Natural killer cell (primary cell): ENCODE results near the gene MRC1. TPM values are rescaled to one million over a fixed set of nuclear protein-coding genes. Genes with fewer than 3 reads are reported as not detected.

Experiments
- ATAC-seq, 3 donors: fragments of 150-1000 bp in 2 of 3; fragments of 200-7000 bp in 1 of 3; cut with Tn5 transposase; 1 replicate in 1 of 3; 2 replicates in 2 of 3; pipeline ENCODE4 v1.10.0; 2021; ENCODE audit warnings: mild to moderate bottlenecking in 2 of 3, moderate library complexity in 2 of 3
- DNase-seq, 2 donors: peaks; one replicate each; pipeline versions ENCODE4 v3.0.0 to v3.0.0-alpha.2; 2013 to 2021; ENCODE audit warnings: mixed read lengths in 1 of 2
- H3K27ac ChIP-seq: one replicate; pipeline ENCODE4 v1.5.1; 2013; ENCODE audit warnings: mild to moderate bottlenecking, low read length
- H3K27me3 ChIP-seq: one replicate; pipeline ENCODE4 v1.6.1; 2013; ENCODE audit warnings: low read length; ENCODE audit not compliant: control insufficient read depth, insufficient read depth
- H3K36me3 ChIP-seq: one replicate; pipeline ENCODE4 v1.6.1; 2013; ENCODE audit warnings: low read length; ENCODE audit not compliant: control insufficient read depth, insufficient read depth
- H3K4me1 ChIP-seq: one replicate; pipeline ENCODE4 v1.6.1; 2013; ENCODE audit warnings: low read length; ENCODE audit not compliant: control insufficient read depth, insufficient read depth
- H3K4me3 ChIP-seq: one replicate; pipeline ENCODE4 v1.5.1; 2013; ENCODE audit warnings: low read length
- H3K9me3 ChIP-seq: one replicate; pipeline ENCODE4 v1.6.1; 2013; ENCODE audit warnings: low read length; ENCODE audit not compliant: control insufficient read depth, insufficient read depth
- H3K27ac Mint-ChIP-seq, 2 donors: one replicate each; pipeline ENCODE4 v1.8.0; 2022; ENCODE audit warnings: mild to moderate bottlenecking in 2 of 2, mixed read lengths in 2 of 2, moderate library complexity in 1 of 2
- H3K27me3 Mint-ChIP-seq, 2 donors: one replicate each; pipeline ENCODE4 v1.8.0; 2022; ENCODE audit warnings: low read depth in 2 of 2, mixed read lengths in 2 of 2
- H3K36me3 Mint-ChIP-seq: one replicate; pipeline ENCODE4 v1.8.0; 2022; ENCODE audit warnings: mixed read lengths
- H3K4me1 Mint-ChIP-seq, 2 donors: one replicate each; pipeline ENCODE4 v1.8.0; 2022; ENCODE audit warnings: mixed read lengths in 2 of 2
- H3K4me3 Mint-ChIP-seq: one replicate; pipeline ENCODE4 v1.8.0; 2022; ENCODE audit warnings: mild to moderate bottlenecking, moderate library complexity, mixed read lengths
- H3K9me3 Mint-ChIP-seq, 2 donors: one replicate each; pipeline ENCODE4 v1.8.0; 2022; ENCODE audit warnings: mixed read lengths in 2 of 2
- WGBS: methylation state at CpG from one replicate; pipeline ENCODE4 v1.1.7; 2013; ENCODE audit warnings: missing lambda C conversion rate; ENCODE audit not compliant: insufficient coverage; 5-methylcytosine and 5-hydroxymethylcytosine counted together
- intact Hi-C: fragments of 100-400 bp; cut with micrococcal nuclease; formaldehyde crosslinking; loops from one replicate; pipeline ENCODE4 v1.14.2; 2022
- total RNA-seq, 4 donors: library from RNA; stranded (reverse); fragments of 120-200 nt in 1 of 4; gene quantifications; one replicate each; pipeline versions ENCODE4 v1.2.3 to v1.2.4, GENCODE V29; 2013 to 2022
- TF ChIP-seq, protein P1 (sequence below): fragments of 200-600 bp; IDR thresholded peaks from one replicate; pipeline ENCODE4 v1.8.0; 2022; ENCODE audit warnings: antibody characterized with exemption

MRC1 gene
- total RNA-seq, 3 donors from 2014 or later (not counting 1 experiment from before 2014, with no cell fraction given): 0.05 to 0.18 (median 0.15) TPM

DNA sequence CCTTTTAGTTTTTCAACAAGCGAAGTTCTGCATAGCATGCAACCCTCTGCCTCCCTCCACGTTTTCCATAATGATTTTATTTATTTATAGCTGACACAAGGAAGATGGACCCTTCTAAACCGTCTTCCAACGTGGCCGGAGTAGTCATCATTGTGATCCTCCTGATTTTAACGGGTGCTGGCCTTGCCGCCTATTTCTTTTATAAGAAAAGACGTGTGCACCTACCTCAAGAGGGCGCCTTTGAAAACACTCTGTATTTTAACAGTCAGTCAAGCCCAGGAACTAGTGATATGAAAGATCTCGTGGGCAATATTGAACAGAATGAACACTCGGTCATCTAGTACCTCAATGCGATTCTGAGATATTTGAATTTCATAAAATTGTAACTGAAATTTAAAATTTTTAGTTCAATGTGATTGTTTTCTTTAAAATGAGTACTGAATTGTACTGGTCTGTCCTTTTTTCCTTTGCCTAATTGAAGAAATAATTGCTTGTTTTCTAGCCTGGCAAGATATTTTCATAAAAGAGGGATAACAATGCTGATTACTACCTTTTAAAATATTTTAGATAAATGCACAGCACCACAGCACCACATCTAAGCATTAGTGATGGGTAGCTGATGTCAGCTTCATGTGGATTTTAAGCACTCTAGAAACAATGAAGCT, 101.1 kb downstream of the MRC1 start:
- Histone ChIP-seq H3K9me3 (no peaks in the 10 kb centered on the region), H3K4me3 (no peak overlapping the region), H3K4me1 (no peaks in the 10 kb centered on the region), H3K36me3 (no peaks in the 10 kb centered on the region), H3K27me3 (no peaks in the 10 kb centered on the region), H3K27ac (no peak overlapping the region)
- Mint-ChIP-seq H3K36me3 (no peaks in the 10 kb centered on the region), H3K4me3 (no peak overlapping the region), H3K4me1 (no peaks in the 10 kb centered on the region), H3K27me3 (peaks cover 6 to 9% of the 10 kb centered on the region in 2 donors), H3K27ac (no peak overlapping the region), H3K9me3 (no peaks in the 10 kb centered on the region)
- intact Hi-C loops: no loop called here
- ATAC-seq: peak in 1 of 3 donors; percentile 48
- DNase-seq: peak in 1 of 2 donors; percentile 6
- TF ChIP-seq, protein P1, sequence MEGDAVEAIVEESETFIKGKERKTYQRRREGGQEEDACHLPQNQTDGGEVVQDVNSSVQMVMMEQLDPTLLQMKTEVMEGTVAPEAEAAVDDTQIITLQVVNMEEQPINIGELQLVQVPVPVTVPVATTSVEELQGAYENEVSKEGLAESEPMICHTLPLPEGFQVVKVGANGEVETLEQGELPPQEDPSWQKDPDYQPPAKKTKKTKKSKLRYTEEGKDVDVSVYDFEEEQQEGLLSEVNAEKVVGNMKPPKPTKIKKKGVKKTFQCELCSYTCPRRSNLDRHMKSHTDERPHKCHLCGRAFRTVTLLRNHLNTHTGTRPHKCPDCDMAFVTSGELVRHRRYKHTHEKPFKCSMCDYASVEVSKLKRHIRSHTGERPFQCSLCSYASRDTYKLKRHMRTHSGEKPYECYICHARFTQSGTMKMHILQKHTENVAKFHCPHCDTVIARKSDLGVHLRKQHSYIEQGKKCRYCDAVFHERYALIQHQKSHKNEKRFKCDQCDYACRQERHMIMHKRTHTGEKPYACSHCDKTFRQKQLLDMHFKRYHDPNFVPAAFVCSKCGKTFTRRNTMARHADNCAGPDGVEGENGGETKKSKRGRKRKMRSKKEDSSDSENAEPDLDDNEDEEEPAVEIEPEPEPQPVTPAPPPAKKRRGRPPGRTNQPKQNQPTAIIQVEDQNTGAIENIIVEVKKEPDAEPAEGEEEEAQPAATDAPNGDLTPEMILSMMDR: peak; percentile 29
- WGBS: 26% methylated on average over 12 of the region's 12 CpGs

DNA sequence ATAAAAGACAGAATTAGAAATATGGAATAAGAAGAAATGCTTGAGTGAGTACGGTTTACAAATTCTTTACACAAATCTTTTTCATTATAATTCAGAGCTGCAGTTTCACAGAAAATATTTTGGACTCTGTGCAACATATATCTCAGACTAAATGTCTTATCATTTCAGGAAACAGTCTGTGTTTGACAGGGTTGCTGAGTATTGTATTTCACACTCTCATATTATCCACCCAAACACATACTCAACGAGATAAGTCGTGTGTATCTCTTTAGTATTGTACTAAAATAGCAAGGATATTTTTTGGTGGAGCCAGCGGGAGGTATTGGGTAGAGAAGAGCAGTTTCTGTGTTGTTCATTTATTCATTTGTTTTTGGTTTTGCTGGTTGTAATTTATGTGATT, 103.6 kb downstream of the MRC1 start:
- Mint-ChIP-seq H3K4me1 (no peaks in the 10 kb centered on the region), H3K27me3 (peaks cover 2 to 3% of the 10 kb centered on the region in 2 donors), H3K4me3 (no peak overlapping the region), H3K9me3 (peaks cover 0 to 2% of the 10 kb centered on the region in 2 donors), H3K36me3 (no peaks in the 10 kb centered on the region), H3K27ac (no peak overlapping the region)
- no peak overlapping the region for H3K4me3 ChIP-seq
- no peaks in the 10 kb centered on the region for H3K36me3 ChIP-seq
- no peak overlapping the region for H3K27ac ChIP-seq
- TF ChIP-seq, protein P1: no peak
- intact Hi-C loops: no loop called here
- H3K9me3 ChIP-seq: no peaks in the 10 kb centered on the region
- H3K27me3 ChIP-seq: no peaks in the 10 kb centered on the region
- 100% methylated on average over 1 of the region's 4 CpGs for WGBS
- no peak for ATAC-seq
- no peak for DNase-seq
- H3K4me1 ChIP-seq: no peaks in the 10 kb centered on the region

DNA sequence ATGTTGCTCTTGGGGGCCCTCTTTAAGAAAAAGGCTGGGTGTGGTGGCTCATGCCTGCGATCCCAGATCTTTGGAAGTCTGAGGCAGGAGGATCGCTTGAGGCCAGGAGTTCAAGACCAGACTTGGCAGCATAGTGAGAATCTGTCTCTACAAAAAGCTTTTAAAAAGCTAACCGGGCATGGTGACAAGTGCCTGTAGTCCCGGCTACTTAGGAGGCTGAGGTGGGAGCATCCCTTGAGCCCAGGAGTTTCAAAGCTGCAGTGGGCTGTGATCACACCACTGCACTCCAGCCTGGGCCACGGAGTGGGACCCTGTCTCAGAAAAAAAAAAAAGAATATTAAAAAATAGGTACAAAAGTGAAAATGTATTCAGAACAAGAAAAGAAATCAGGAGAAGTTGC, 104.5 kb downstream of the MRC1 start:
- no peak for ATAC-seq
- DNase-seq: no peak
- 94% methylated on average over 5 of the region's 5 CpGs for WGBS
- no peak overlapping the region for H3K27ac Mint-ChIP-seq
- H3K9me3 ChIP-seq: no peaks in the 10 kb centered on the region
- H3K27me3 Mint-ChIP-seq: no peaks in the 10 kb centered on the region
- H3K4me1 ChIP-seq: no peaks in the 10 kb centered on the region
- peaks cover 0 to 3% of the 10 kb centered on the region in 2 donors for H3K9me3 Mint-ChIP-seq
- intact Hi-C loops: no loop called here
- H3K27me3 ChIP-seq: no peaks in the 10 kb centered on the region
- no peaks in the 10 kb centered on the region for H3K4me1 Mint-ChIP-seq
- H3K36me3 ChIP-seq: no peaks in the 10 kb centered on the region
- no peak overlapping the region for H3K27ac ChIP-seq
- H3K36me3 Mint-ChIP-seq: no peaks in the 10 kb centered on the region
- no peak overlapping the region for H3K4me3 ChIP-seq
- no peak overlapping the region for H3K4me3 Mint-ChIP-seq
- TF ChIP-seq, protein P1: no peak
